Transverse colon (tissue), 4 donors: ENCODE results near the gene SASH3. TPM values are rescaled to one million over a fixed set of nuclear protein-coding genes. Genes with fewer than 3 reads are reported as not detected.
A peak's percentile ranks its signal among the peaks of the same experiment; 100 is the strongest.

Experiments used
- DNase-seq: peaks from one replicate; pipeline ENCODE4 v3.0.0-alpha.2; 2019
- H3K27ac ChIP-seq, 4 donors: fragments of 200-600 bp; sonication (generic); 2 replicates each; pipeline ENCODE4 v1.5.1; 2016 to 2018; ENCODE audit warnings: inconsistent platforms in 4 of 4
- H3K27me3 ChIP-seq: fragments of 200-600 bp; sonication (generic); 2 replicates; pipeline ENCODE4 v1.5.1; 2017; ENCODE audit warnings: inconsistent platforms
- H3K36me3 ChIP-seq, 4 donors: fragments of 200-600 bp; sonication (generic); 2 replicates each; pipeline ENCODE4 v1.5.1; 2017 to 2019; ENCODE audit warnings: inconsistent platforms in 4 of 4
- H3K4me1 ChIP-seq, 4 donors: fragments of 200-600 bp; sonication (generic); 2 replicates each; pipeline ENCODE4 v1.5.1; 2017 to 2020; ENCODE audit warnings: inconsistent platforms in 4 of 4
- H3K4me3 ChIP-seq, 4 donors: fragments of 200-600 bp; sonication (generic); 1 replicate in 1 of 4; 2 replicates in 3 of 4; pipeline versions ENCODE4 v1.5.1 to v1.6.1; 2017 to 2019; ENCODE audit warnings: inconsistent platforms in 4 of 4
- H3K9me3 ChIP-seq, 2 donors: fragments of 200-600 bp; sonication (generic); 2 replicates each; pipeline ENCODE4 v1.5.1; 2017 to 2019; ENCODE audit warnings: inconsistent platforms in 2 of 2
- CTCF ChIP-seq, 5 experiments: fragments of 200-600 bp in 3 of 5; fragments of 450-650 bp in 2 of 5; sonication (generic) in 3 of 5; IDR thresholded peaks; 1 replicate in 2 of 5; 2 replicates in 3 of 5; pipeline ENCODE4 v1.5.1; 2016 to 2017; ENCODE audit warnings: antibody characterized with exemption in 5 of 5, inconsistent platforms in 3 of 5, mild to moderate bottlenecking in 2 of 5, moderate library complexity in 1 of 5
- EP300 ChIP-seq: sonication (generic); formaldehyde crosslinking; IDR thresholded peaks from one replicate; pipeline ENCODE4 v1.6.1; 2017; ENCODE audit warnings: antibody characterized with exemption, low read depth
- POLR2A ChIP-seq: fragments of 450-650 bp; IDR thresholded peaks from one replicate; pipeline ENCODE4 v1.6.1; 2016; ENCODE audit warnings: antibody characterized with exemption, mild to moderate bottlenecking, moderate library complexity
- POLR2AphosphoS5 ChIP-seq, 3 donors: sonication (generic); formaldehyde crosslinking; IDR thresholded peaks; one replicate each; pipeline ENCODE4 v1.6.1; 2016; ENCODE audit warnings: antibody characterized with exemption in 3 of 3
- WGBS, 2 donors: methylation state at CpG; one replicate each; pipeline ENCODE4 v1.1.5; 2018; ENCODE audit warnings: low coverage in 1 of 2; 5-methylcytosine and 5-hydroxymethylcytosine counted together
- in situ Hi-C, 4 donors: fragments of 200-750 bp; cut with MboI; loops; one replicate each; pipeline versions ENCODE4 v1.15.0 to v1.15.1; 2017; ENCODE audit warnings: low sequenced_read_pairs in 3 of 4, low pct_ligation_motif_present in 1 of 4, low pct_unique_long_range_greater_than_20kb in 1 of 4
- intact Hi-C: fragments of 100-400 bp; cut with DNase I; formaldehyde crosslinking; loops from one replicate; pipeline ENCODE4 v1.15.1; 2023; ENCODE audit warnings: low total_unique reads
- total RNA-seq, 4 donors: library from RNA; depleted of rRNA; stranded (reverse); fragments of >200 nt; gene quantifications; one replicate each; pipeline ENCODE4 v1.1.0, GENCODE V29; 2016

Gene SASH3
- total RNA-seq = 10 to 100 TPM in 2 of 4 donors, 1 to 10 TPM in 2; 1.6 to 20.9 (median 11.1) TPM

GRCh38 chrX:129779747-129780146 is at the start of gene SASH3:
SASH3 (plus strand) TSS chrX:129779949; CDS start chrX:129780098, 149 bp downstream.
- DNase-seq = peak; percentile 63
- TF ChIP-seq EP300 = no peak
- TF ChIP-seq POLR2AphosphoS5 (IDR thresholded peaks at IDR 0.05) = peak; percentile 15 to 53 (median 34)
- TF ChIP-seq POLR2A = peak; percentile 41
- no peaks in the 10 kb centered on the region for H3K4me1 ChIP-seq
- no peaks in the 10 kb centered on the region for H3K9me3 ChIP-seq
- in situ Hi-C loops = no loop called here
- 62% methylated on average over 9 of the region's 13 CpGs; no CpG with 5 or more reads in 1 of the 2 donors for WGBS, 2 donors
- intact Hi-C loops = loop anchor here (1.0 kb wide), 1 partner anchor 17 kb away; no protein-coding TSS in a partner anchor
- peak within 1 kb of the TSS; percentile 51 to 79 (median 61) for H3K27ac ChIP-seq
- H3K27me3 ChIP-seq = no peaks in the 10 kb centered on the region
- H3K36me3 ChIP-seq = no peaks in the 10 kb centered on the region
- H3K4me3 ChIP-seq = peak within 1 kb of the TSS in 2 of 4 donors; percentile 6 to 42

- in situ Hi-C loops = no loop called here
- TF ChIP-seq POLR2A (no peak), CTCF (IDR thresholded peaks at IDR 0.05) (no peak), POLR2AphosphoS5 (IDR thresholded peaks at IDR 0.05) (no peak), EP300 (no peak)
Observed at GRCh38 chrX:129731228-129731627, 48.5 kb upstream of the SASH3 start.

GRCh38 chrX:129732857-129733256 is 46.9 kb upstream of the SASH3 start:
- H3K9me3 ChIP-seq = no peaks in the 10 kb centered on the region
- no peak overlapping the region for H3K27ac ChIP-seq
- H3K27me3 ChIP-seq = no peaks in the 10 kb centered on the region
- DNase-seq = no peak
- TF ChIP-seq POLR2A = no peak
- TF ChIP-seq POLR2AphosphoS5 (IDR thresholded peaks at IDR 0.05) = no peak
- no peak for TF ChIP-seq EP300
- no peak for TF ChIP-seq CTCF (IDR thresholded peaks at IDR 0.05)
- no peaks in the 10 kb centered on the region for H3K36me3 ChIP-seq
- intact Hi-C loops = no loop called here
- in situ Hi-C loops = no loop called here
- 83% methylated on average over 2 of the region's 2 CpGs; no CpG with 5 or more reads in 1 of the 2 donors for WGBS, 2 donors
- no peak overlapping the region for H3K4me3 ChIP-seq
- peaks cover 0 to 11% (median 5%) of the 10 kb centered on the region in 4 donors for H3K4me1 ChIP-seq

More at GRCh38 chrX:129731228-129731627, 48.5 kb upstream of the SASH3 start:
- Histone ChIP-seq H3K36me3 (no peaks in the 10 kb centered on the region), H3K27me3 (no peaks in the 10 kb centered on the region), H3K9me3 (no peaks in the 10 kb centered on the region), H3K4me1 (no peaks in the 10 kb centered on the region), H3K27ac (no peak overlapping the region), H3K4me3 (no peak overlapping the region)
- 51% methylated on average over 2 of the region's 2 CpGs; no CpG with 5 or more reads in 1 of the 2 donors for WGBS, 2 donors
- intact Hi-C loops = no loop called here
- DNase-seq = no peak

GRCh38 chrX:129733335-129733734 is 46.4 kb upstream of the SASH3 start:
- Histone ChIP-seq H3K27ac (no peak overlapping the region), H3K36me3 (no peaks in the 10 kb centered on the region), H3K4me1 (peaks cover 0 to 16% (median 6%) of the 10 kb centered on the region in 4 donors), H3K4me3 (no peak overlapping the region), H3K27me3 (no peaks in the 10 kb centered on the region), H3K9me3 (no peaks in the 10 kb centered on the region)
- no peak for DNase-seq
- TF ChIP-seq EP300 (no peak), POLR2AphosphoS5 (IDR thresholded peaks at IDR 0.05) (no peak), POLR2A (no peak), CTCF (IDR thresholded peaks at IDR 0.05) (no peak)
- in situ Hi-C loops (no loop called here), intact Hi-C loops (no loop called here)
- WGBS, 2 donors = 90% methylated on average over 4 of the region's 4 CpGs; no CpG with 5 or more reads in 1 of the 2 donors
